ENCODE data around the gene TTLL5. TPM values are rescaled to one million over a fixed set of nuclear protein-coding genes. Genes with fewer than 3 reads are reported as not detected.

Gene TTLL5
- total RNA-seq, 3 donors from 2014 or later (not counting 1 experiment from before 2014, with no cell fraction given), result 27.1 to 34.3 (median 32.5) TPM

GRCh38 chr14:75672605-75673192 lies 11.7 kb downstream of the TTLL5 start:
- Mint-ChIP-seq H3K27me3 (ENCODE audit: low read depth in 2 of 2) (no peaks in the 10 kb centered on the region), H3K4me3 (no peak overlapping the region), H3K27ac (no peak overlapping the region), H3K4me1 (peaks cover 0 to 4% of the 10 kb centered on the region in 2 donors), H3K9me3 (no peaks in the 10 kb centered on the region), H3K36me3 (no peaks in the 10 kb centered on the region)
- no peak for TF ChIP-seq CTCF (IDR thresholded peaks at IDR 0.05)
- intact Hi-C loops (cut with micrococcal nuclease), result no loop called here
- H3K27me3 ChIP-seq (ENCODE audit: control insufficient read depth, insufficient read depth, low read length), result no peaks in the 10 kb centered on the region
- H3K9me3 ChIP-seq (ENCODE audit: control insufficient read depth, insufficient read depth, low read length), result no peaks in the 10 kb centered on the region
- H3K27ac ChIP-seq (ENCODE audit: low read length), result no peak overlapping the region
- no peak overlapping the region for H3K4me3 ChIP-seq (ENCODE audit: low read length)
- peaks cover 8% of the 10 kb centered on the region for H3K36me3 ChIP-seq (ENCODE audit: control insufficient read depth, insufficient read depth, low read length)
- 63% methylated on average over 1 of the region's 1 CpG for WGBS (ENCODE audit: insufficient coverage)
- no peak for ATAC-seq
- H3K4me1 ChIP-seq (ENCODE audit: control insufficient read depth, insufficient read depth, low read length), result no peaks in the 10 kb centered on the region
- no peak for DNase-seq

GRCh38 chr14:75673345-75674035 lies 12.4 kb downstream of the TTLL5 start:
- Histone ChIP-seq H3K4me3 (ENCODE audit: low read length) (no peak overlapping the region), H3K27ac (ENCODE audit: low read length) (no peak overlapping the region), H3K27me3 (ENCODE audit: control insufficient read depth, insufficient read depth, low read length) (no peaks in the 10 kb centered on the region), H3K36me3 (ENCODE audit: control insufficient read depth, insufficient read depth, low read length) (peaks cover 8% of the 10 kb centered on the region), H3K9me3 (ENCODE audit: control insufficient read depth, insufficient read depth, low read length) (no peaks in the 10 kb centered on the region), H3K4me1 (ENCODE audit: control insufficient read depth, insufficient read depth, low read length) (no peaks in the 10 kb centered on the region)
- 92% methylated on average over 2 of the region's 4 CpGs for WGBS (ENCODE audit: insufficient coverage)
- Mint-ChIP-seq H3K27ac (no peak overlapping the region), H3K36me3 (no peaks in the 10 kb centered on the region), H3K4me3 (no peak overlapping the region), H3K27me3 (ENCODE audit: low read depth in 2 of 2) (no peaks in the 10 kb centered on the region), H3K4me1 (peaks cover 0 to 4% of the 10 kb centered on the region in 2 donors), H3K9me3 (no peaks in the 10 kb centered on the region)
- no peak for TF ChIP-seq CTCF (IDR thresholded peaks at IDR 0.05)
- no peak for ATAC-seq
- intact Hi-C loops (cut with micrococcal nuclease), result no loop called here
- DNase-seq, result no peak

GRCh38 chr14:75675265-75675960 lies 14.4 kb downstream of the TTLL5 start:
- no peak for ATAC-seq
- Mint-ChIP-seq H3K4me1 (peaks cover 0 to 4% of the 10 kb centered on the region in 2 donors), H3K27me3 (ENCODE audit: low read depth in 2 of 2) (no peaks in the 10 kb centered on the region), H3K36me3 (no peaks in the 10 kb centered on the region), H3K27ac (no peak overlapping the region), H3K9me3 (no peaks in the 10 kb centered on the region), H3K4me3 (no peak overlapping the region)
- Histone ChIP-seq H3K4me1 (ENCODE audit: control insufficient read depth, insufficient read depth, low read length) (no peaks in the 10 kb centered on the region), H3K4me3 (ENCODE audit: low read length) (no peak overlapping the region), H3K9me3 (ENCODE audit: control insufficient read depth, insufficient read depth, low read length) (no peaks in the 10 kb centered on the region), H3K27ac (ENCODE audit: low read length) (no peak overlapping the region), H3K36me3 (ENCODE audit: control insufficient read depth, insufficient read depth, low read length) (peaks cover under 1% of the 10 kb centered on the region), H3K27me3 (ENCODE audit: control insufficient read depth, insufficient read depth, low read length) (no peaks in the 10 kb centered on the region)
- intact Hi-C loops (cut with micrococcal nuclease), result no loop called here
- 76% methylated on average over 2 of the region's 2 CpGs for WGBS (ENCODE audit: insufficient coverage)
- no peak for TF ChIP-seq CTCF (IDR thresholded peaks at IDR 0.05)
- no peak for DNase-seq

All from natural killer cell (primary cell).